ENCODE data around the gene PEX10.
"Not testable (repeated sequence)": the region's sequence is repeated elsewhere in the genome, so short reads cannot be mapped to it uniquely, and the experiment has no call there.

The PEX10 gene

DNA sequence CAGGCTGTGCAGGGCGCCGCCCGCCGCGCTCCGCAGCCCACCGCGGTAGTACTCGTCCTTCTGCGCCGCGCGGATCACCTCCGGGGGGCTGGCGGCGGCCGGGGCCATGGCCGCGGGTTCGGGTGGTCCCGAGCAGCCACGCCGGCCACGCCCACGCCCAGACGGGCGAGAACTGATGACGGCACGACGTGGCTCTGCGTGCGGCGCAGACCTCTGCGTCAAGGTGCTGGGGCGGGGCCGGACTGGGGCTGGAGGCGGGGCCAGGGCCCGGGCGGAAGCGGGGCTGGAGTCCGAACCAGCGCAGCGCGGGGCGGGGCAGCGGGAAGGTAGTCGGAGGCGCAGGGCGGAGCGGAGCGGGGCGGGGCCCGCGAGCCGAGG lies at the start of gene PEX10:
Gene PEX10, minus strand, starts transcription at position 170 of the 378 bp plus-strand sequence. Its CDS starts 62 bp downstream, at position 108.
- DNase-seq (ENCODE audit: low read depth in 2 of 2), result peak; percentile 86 to 88

- DNase-seq (ENCODE audit: low read depth in 2 of 2), result no peak
Observed at GRCh38 chr1:2460996-2461751, 48.8 kb upstream of the PEX10 start.

- DNase-seq (ENCODE audit: low read depth in 2 of 2), result no peak
Observed at GRCh38 chr1:2460203-2460602, 47.8 kb upstream of the PEX10 start.

- no peak for DNase-seq (ENCODE audit: low read depth in 2 of 2)
Observed at GRCh38 chr1:2459757-2460156, 47.4 kb upstream of the PEX10 start.

- not testable (repeated sequence) for DNase-seq (ENCODE audit: low read depth in 2 of 2)
Observed at GRCh38 chr1:2459102-2459753, 46.9 kb upstream of the PEX10 start.

- DNase-seq (ENCODE audit: low read depth in 2 of 2), result no peak
Observed at GRCh38 chr1:2458687-2459086, 46.3 kb upstream of the PEX10 start.

DNA sequence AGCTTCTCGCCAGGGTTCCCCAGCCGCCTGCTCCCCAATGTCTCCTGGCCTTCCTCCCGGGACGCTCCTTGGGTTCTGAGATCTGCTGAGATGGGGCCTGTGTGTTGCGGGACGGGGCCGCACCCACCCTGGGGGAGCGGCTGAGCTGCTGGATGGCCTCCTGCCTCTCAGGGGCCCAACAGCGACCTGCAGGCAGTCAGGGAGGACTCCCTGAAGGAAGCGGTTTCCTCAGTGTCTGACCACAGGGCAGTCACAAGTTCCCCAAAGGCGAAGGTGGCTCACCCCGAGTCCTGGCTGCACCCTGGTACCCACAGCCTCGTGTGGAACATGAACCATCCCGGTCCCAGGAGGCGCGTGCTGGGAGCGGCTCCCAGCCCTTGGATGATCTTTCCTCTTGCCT lies 45.1 kb upstream of the PEX10 start:
- no peak for DNase-seq (ENCODE audit: low read depth in 2 of 2)

GRCh38 chr1:2455757-2456156 lies 43.4 kb upstream of the PEX10 start:
- DNase-seq (ENCODE audit: low read depth in 2 of 2), result no peak

- DNase-seq (ENCODE audit: low read depth in 2 of 2), result no peak
Observed at GRCh38 chr1:2454227-2454626, 41.9 kb upstream of the PEX10 start.

- DNase-seq (ENCODE audit: low read depth in 2 of 2), result no peak
Observed at GRCh38 chr1:2452932-2453315, 40.6 kb upstream of the PEX10 start.

- no peak for DNase-seq (ENCODE audit: low read depth in 2 of 2)
Observed at GRCh38 chr1:2452201-2452931, 40.0 kb upstream of the PEX10 start.

GRCh38 chr1:2451741-2452140 lies 39.4 kb upstream of the PEX10 start:
- peak; percentile 75 to 82 for DNase-seq (ENCODE audit: low read depth in 2 of 2)

DNA sequence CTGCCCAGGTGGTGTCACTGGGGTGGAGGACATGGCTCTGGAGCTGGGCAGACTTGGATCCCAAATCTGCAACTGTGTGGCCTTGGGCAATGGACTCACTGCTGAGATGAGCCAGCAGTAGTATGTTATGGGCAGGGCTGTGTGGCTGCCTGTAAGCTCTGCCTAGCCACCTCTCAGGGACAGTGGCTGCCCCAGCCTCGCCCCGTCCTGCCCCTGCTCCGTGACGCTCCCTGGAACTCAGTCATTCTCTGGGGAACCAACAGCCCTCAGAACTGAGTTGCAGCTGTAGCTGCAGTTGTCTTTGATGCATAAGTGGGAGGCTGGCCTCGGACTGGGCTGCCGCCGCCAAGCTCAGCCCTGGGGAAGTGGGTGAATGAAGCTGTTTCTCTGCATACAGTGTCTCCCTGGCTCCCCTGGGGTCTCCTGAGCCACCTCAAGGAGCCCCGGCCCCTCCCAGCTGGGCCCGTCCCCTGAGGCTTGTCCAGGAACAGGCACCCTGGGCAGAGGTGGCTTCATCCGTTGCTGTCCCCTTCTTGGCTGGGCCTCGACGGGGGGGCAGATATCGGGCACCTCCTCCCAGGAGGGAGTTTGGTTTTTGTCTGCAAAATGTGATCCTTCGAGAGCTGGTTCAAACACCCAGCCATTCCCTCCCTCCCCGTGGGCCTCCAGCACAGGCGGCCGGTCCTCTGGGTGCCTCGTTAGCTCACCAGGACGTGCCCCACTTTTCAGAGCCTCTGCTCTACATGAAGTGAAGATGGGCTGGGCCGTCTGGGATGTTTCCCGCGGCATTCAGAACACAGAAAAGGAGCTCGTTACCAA lies 37.5 kb upstream of the PEX10 start:
- DNase-seq (ENCODE audit: low read depth in 2 of 2), result no peak

DNA sequence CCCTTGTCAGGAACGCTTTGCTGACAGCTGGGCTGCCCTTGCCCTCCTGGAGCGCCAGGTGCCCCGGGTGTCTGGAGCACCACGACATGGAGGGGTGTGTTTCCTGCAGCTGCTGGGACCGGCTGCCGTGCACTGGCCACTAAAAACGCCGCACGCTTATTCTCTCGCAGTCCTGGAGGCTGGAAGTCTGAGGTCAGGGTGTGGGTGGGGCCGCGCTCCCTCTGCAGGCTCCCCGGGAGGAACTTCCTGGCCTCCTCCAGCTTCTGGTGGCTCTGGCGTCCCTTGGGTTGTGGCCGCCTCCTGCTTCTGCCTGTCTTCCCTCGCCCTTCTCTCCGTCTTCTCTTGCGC lies 35.7 kb upstream of the PEX10 start:
- no peak for DNase-seq (ENCODE audit: low read depth in 2 of 2)

DNA sequence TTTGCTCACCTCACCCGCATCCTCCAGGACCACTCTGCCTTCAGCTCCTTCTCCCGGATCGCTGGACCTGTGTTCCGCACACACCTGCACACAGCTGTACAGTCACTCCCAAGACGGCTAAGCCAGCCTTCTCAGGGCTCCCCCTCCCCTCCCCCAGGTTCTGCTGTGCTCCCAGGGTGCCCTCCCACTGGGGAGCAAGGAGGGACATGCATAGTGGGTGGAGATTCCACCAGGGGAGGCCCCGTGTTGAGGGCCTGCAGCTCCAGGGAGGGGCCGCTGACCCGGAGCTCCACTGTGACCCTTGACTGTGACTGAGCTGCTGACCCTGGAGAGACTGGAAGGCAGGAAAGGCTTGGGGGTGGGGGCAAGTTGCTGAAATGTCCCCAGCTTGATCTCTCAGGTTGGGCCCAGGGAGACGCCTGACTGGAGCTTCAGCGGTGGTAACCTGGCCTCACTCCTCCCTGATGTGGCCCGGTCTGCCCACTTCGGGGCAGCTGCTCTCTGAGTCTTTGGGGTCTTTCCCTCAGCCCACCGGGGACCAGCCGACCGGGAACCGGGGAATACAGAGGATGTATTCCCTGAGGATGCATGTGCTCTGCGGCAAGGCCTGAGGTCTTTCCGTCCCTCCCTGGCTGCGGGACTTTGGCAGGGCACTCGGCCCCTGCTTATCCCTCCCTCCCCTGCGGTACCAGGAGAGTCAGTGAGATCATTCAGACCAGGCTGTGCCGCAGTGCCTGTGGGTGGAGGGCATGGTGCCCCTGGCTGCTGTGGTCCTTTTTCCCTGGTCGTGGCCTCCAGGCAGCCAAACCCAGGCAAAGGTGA lies 35.1 kb upstream of the PEX10 start:
- DNase-seq (ENCODE audit: low read depth in 2 of 2), result no peak

GRCh38 chr1:2446861-2447260 lies 34.5 kb upstream of the PEX10 start:
- DNase-seq (ENCODE audit: low read depth in 2 of 2), result no peak

DNA sequence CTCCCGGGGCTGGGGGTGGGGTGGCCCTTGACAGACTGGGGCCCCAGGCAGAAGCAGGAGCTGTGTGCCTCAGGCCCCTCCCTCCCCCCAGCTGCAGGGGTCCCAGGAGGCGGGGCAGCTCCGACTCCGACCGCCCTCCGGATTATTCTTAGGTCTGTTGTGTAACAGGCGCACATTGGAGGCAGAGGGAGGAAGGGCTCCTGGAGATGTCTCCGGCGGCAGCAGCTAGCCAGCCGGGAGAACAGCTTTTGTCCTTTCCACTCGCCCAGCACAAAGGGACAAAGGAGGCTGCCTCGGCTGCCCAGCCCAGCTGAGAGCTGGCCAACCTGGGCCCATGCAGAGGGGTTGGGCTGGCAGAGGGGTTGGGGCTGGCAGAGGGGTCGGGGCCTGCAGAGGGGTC lies 34.0 kb upstream of the PEX10 start:
- no peak for DNase-seq (ENCODE audit: low read depth in 2 of 2)

DNA sequence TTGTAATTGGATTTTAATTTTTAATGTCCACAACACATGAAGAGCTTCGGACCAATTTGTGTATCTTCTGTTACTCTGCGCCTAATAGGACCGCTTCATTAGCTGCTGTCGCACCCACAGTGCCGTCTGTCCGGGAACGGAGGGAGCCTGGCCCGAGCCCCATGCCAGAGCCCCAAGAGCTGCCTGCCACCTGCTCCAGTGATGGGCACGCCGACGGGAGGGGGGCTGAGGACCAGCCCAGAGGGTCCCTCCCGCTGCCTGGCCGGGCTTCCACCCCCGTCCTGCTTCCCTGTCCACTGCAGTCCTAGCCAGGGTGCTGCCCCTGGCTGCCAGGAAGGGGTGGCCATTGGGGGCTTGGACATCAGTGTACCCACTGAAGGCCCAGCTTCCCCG lies 33.5 kb upstream of the PEX10 start:
- DNase-seq (ENCODE audit: low read depth in 2 of 2), result no peak

DNA sequence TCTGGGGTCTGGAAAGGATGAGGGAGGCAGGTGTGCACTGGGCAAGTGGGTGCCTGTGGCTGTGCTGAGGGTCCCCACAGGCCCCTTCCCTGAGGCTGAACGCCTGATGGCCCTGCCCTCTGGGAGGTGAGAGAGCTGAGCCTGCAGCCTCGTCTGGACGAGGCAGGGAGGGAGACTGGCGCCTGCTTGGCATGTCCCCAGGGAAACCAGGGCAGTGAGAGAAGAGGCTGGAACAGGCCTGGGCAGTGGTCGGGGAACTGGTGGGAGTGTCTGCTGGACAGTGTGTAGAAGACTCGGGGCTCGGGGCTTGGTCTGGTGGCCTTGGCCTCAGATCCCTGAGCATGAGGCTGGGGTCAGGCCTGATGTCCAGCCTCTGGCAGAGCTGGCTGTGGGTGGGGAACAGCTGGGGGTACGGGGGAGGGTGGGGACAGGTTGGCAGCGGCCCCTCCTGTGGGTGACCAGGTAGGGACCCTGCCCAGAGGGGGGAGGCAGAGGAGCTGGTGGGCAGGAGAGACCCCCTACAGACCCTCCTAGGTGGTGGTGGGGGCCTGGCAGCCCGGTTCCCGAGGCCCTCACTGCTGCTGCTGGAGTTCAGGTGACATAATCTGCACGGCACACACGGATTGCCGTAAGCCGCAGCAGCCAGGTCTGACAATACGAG lies 32.9 kb upstream of the PEX10 start:
- DNase-seq (ENCODE audit: low read depth in 2 of 2), result no peak

DNA sequence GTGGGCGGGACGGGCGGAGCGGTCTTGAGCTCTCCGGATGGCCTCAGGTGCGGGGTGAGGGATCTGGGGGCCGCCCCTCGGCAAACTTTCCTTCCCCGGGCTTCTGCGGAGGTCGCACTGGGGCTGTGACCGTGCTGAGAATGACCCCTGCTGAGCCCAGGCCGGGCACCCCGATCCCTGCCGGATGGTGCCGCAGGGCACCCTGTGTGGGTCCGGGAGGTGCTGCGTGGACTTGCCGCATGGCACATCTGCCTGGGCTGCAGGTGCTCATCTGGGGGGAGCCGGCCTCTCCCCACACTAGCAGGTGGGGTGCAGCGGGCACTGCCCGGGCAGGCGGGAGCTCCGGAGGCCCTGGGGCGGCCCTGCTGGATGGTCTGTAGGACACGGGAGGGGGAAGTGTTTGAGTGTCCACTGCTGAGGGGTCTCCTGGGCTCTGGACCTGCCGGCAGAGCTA lies 31.8 kb upstream of the PEX10 start:
- DNase-seq (ENCODE audit: low read depth in 2 of 2), result no peak
